Astrocyte (in vitro differentiated cells and primary cell): ENCODE data around the gene MARK2. TPM values are rescaled to one million over a fixed set of nuclear protein-coding genes. Genes with fewer than 3 reads are reported as not detected.

Experiments
- DNase-seq: peaks from one replicate; pipeline ENCODE4 v3.0.0-alpha.2; 2010; ENCODE audit warnings: low read depth
- FAIRE-seq: peaks from 2 replicates; lab custom pipeline; 2011; peaks lifted over from hg19 to GRCh38; lab: Jason Lieb, UNC
- H2AFZ ChIP-seq: 2 replicates; pipeline ENCODE4 v1.6.0; 2012; ENCODE audit warnings: low read depth, low read length, inconsistent platforms
- H3K27ac ChIP-seq: 2 replicates; pipeline ENCODE4 v1.5.1; 2011; ENCODE audit warnings: low read depth, low read length, inconsistent platforms
- H3K27me3 ChIP-seq: 2 replicates; pipeline ENCODE4 v1.6.0; 2011; ENCODE audit warnings: low read length, inconsistent platforms; ENCODE audit not compliant: insufficient read depth
- H3K36me3 ChIP-seq: 2 replicates; pipeline ENCODE4 v1.5.1; 2011; ENCODE audit warnings: low read length, inconsistent platforms; ENCODE audit not compliant: insufficient read depth
- H3K4me1 ChIP-seq: 2 replicates; pipeline ENCODE4 v1.5.1; 2011; ENCODE audit warnings: low read length, inconsistent platforms; ENCODE audit not compliant: insufficient read depth
- H3K4me2 ChIP-seq: 2 replicates; pipeline ENCODE4 v1.6.0; 2012; ENCODE audit warnings: low read length, inconsistent platforms
- H3K4me3 ChIP-seq: 2 replicates; pipeline ENCODE4 v1.5.1; 2011; ENCODE audit warnings: low read depth, mild to moderate bottlenecking, low read length, inconsistent platforms; ENCODE audit not compliant: insufficient read depth
- H3K79me2 ChIP-seq: 2 replicates; pipeline ENCODE4 v1.6.0; 2012; ENCODE audit warnings: mild to moderate bottlenecking, low read length, inconsistent platforms; ENCODE audit not compliant: insufficient read depth
- H3K9ac ChIP-seq: 2 replicates; pipeline ENCODE4 v1.6.0; 2012; ENCODE audit warnings: mild to moderate bottlenecking, low read length, inconsistent platforms
- H3K9me3 ChIP-seq: 2 replicates; pipeline ENCODE4 v1.5.1; 2012; ENCODE audit warnings: low read depth, mild to moderate bottlenecking, low read length, inconsistent platforms; ENCODE audit not compliant: insufficient read depth
- H4K20me1 ChIP-seq: 2 replicates; pipeline ENCODE4 v1.6.0; 2012; ENCODE audit warnings: low read length, inconsistent platforms; ENCODE audit not compliant: insufficient read depth
- H3K27ac Mint-ChIP-seq: one replicate; pipeline ENCODE4 v1.8.0; 2021; ENCODE audit warnings: mild to moderate bottlenecking, mixed read lengths; ENCODE audit not compliant: unreplicated experiment
- H3K27me3 Mint-ChIP-seq: one replicate; pipeline ENCODE4 v1.8.0; 2021; ENCODE audit warnings: low read depth, mixed read lengths; ENCODE audit not compliant: unreplicated experiment
- H3K36me3 Mint-ChIP-seq: one replicate; pipeline ENCODE4 v1.8.0; 2021; ENCODE audit warnings: low read depth, mixed read lengths; ENCODE audit not compliant: unreplicated experiment
- H3K4me1 Mint-ChIP-seq: one replicate; pipeline ENCODE4 v1.8.0; 2021; ENCODE audit warnings: low read depth, mixed read lengths; ENCODE audit not compliant: unreplicated experiment
- H3K4me3 Mint-ChIP-seq: one replicate; pipeline ENCODE4 v1.8.0; 2021; ENCODE audit warnings: mild to moderate bottlenecking, moderate library complexity, mixed read lengths; ENCODE audit not compliant: unreplicated experiment
- H3K9me3 Mint-ChIP-seq: one replicate; pipeline ENCODE4 v1.8.0; 2021; ENCODE audit warnings: mild to moderate bottlenecking, mixed read lengths; ENCODE audit not compliant: unreplicated experiment
- CTCF ChIP-seq: IDR thresholded peaks from 2 replicates; pipeline ENCODE4 v1.5.1; 2011; ENCODE audit warnings: low read depth, mild to moderate bottlenecking, inconsistent platforms, low read length, moderate library complexity; ENCODE audit not compliant: insufficient read depth
- EZH2 ChIP-seq: IDR thresholded peaks from 2 replicates; pipeline ENCODE4 v1.6.1; 2012; ENCODE audit warnings: mild to moderate bottlenecking, low read length, inconsistent platforms; ENCODE audit not compliant: insufficient read depth
- total RNA-seq: library from RNA; stranded (reverse); gene quantifications from 2 replicates; pipeline ENCODE4 v1.2.1, GENCODE V29; 2021

The MARK2 gene
- total RNA-seq, 1 donor from 2014 or later = 38.1 TPM

GRCh38 chr11:63813563-63814382 is 25.1 kb upstream of the MARK2 start:
- DNase-seq (peak; percentile 46), FAIRE-seq (no peak)
- H3K4me3 ChIP-seq = peak overlapping the region; percentile 82
- H3K4me3 Mint-ChIP-seq = peak overlapping the region; percentile 93
- H3K27me3 Mint-ChIP-seq = peaks cover 1% of the 10 kb centered on the region
- peaks cover 16% of the 10 kb centered on the region for H3K4me1 ChIP-seq
- peaks cover 49% of the 10 kb centered on the region for H4K20me1 ChIP-seq
- peak overlapping the region; percentile 97 for H3K9ac ChIP-seq
- H3K4me1 Mint-ChIP-seq = peaks cover 15% of the 10 kb centered on the region
- peak overlapping the region; percentile 65 for H3K27ac ChIP-seq
- peak overlapping the region; percentile 89 for H2AFZ ChIP-seq
- H3K4me2 ChIP-seq = peak overlapping the region; percentile 98
- peaks cover 49% of the 10 kb centered on the region for H3K79me2 ChIP-seq
- peaks cover 10% of the 10 kb centered on the region for H3K36me3 ChIP-seq
- no peaks in the 10 kb centered on the region for H3K9me3 Mint-ChIP-seq
- no peaks in the 10 kb centered on the region for H3K27me3 ChIP-seq
- no peaks in the 10 kb centered on the region for H3K9me3 ChIP-seq
- H3K27ac Mint-ChIP-seq = peak overlapping the region; percentile 34
- peaks cover 9% of the 10 kb centered on the region for H3K36me3 Mint-ChIP-seq
- TF ChIP-seq CTCF (no peak), EZH2 (no peak)

GRCh38 chr11:63814383-63814736 is 24.6 kb upstream of the MARK2 start:
- H3K27me3 Mint-ChIP-seq = peaks cover 1% of the 10 kb centered on the region
- Histone ChIP-seq H2AFZ (peak overlapping the region; percentile 89), H3K4me1 (peaks cover 16% of the 10 kb centered on the region), H4K20me1 (peaks cover 49% of the 10 kb centered on the region), H3K36me3 (peaks cover 10% of the 10 kb centered on the region), H3K79me2 (peaks cover 49% of the 10 kb centered on the region), H3K9me3 (no peaks in the 10 kb centered on the region), H3K27me3 (no peaks in the 10 kb centered on the region), H3K9ac (peak overlapping the region; percentile 97), H3K27ac (peak overlapping the region; percentile 65), H3K4me2 (peak overlapping the region; percentile 98), H3K4me3 (peak overlapping the region; percentile 82)
- peaks cover 15% of the 10 kb centered on the region for H3K4me1 Mint-ChIP-seq
- DNase-seq (peak; percentile 6), FAIRE-seq (no peak)
- H3K36me3 Mint-ChIP-seq = peaks cover 9% of the 10 kb centered on the region
- peak overlapping the region; percentile 34 for H3K27ac Mint-ChIP-seq
- TF ChIP-seq CTCF (no peak), EZH2 (no peak)
- peak overlapping the region; percentile 93 for H3K4me3 Mint-ChIP-seq
- H3K9me3 Mint-ChIP-seq = no peaks in the 10 kb centered on the region

- H3K27me3 ChIP-seq = no peaks in the 10 kb centered on the region
- H2AFZ ChIP-seq = no peak overlapping the region
- no peaks in the 10 kb centered on the region for H3K9me3 Mint-ChIP-seq
- peak overlapping the region; percentile 18 for H3K9ac ChIP-seq
- FAIRE-seq (no peak), DNase-seq (no peak)
- no peak overlapping the region for H3K27ac Mint-ChIP-seq
- H3K4me1 ChIP-seq = peaks cover 16% of the 10 kb centered on the region
- no peak overlapping the region for H3K4me3 ChIP-seq
- H3K4me3 Mint-ChIP-seq = peak overlapping the region; percentile 51
- H3K9me3 ChIP-seq = no peaks in the 10 kb centered on the region
- TF ChIP-seq EZH2 (no peak), CTCF (no peak)
- peaks cover 13% of the 10 kb centered on the region for H3K36me3 ChIP-seq
- H3K27me3 Mint-ChIP-seq = peaks cover 1% of the 10 kb centered on the region
- peaks cover 53% of the 10 kb centered on the region for H4K20me1 ChIP-seq
- peaks cover 15% of the 10 kb centered on the region for H3K4me1 Mint-ChIP-seq
- peaks cover 49% of the 10 kb centered on the region for H3K79me2 ChIP-seq
- no peak overlapping the region for H3K27ac ChIP-seq
- H3K36me3 Mint-ChIP-seq = peaks cover 16% of the 10 kb centered on the region
- no peak overlapping the region for H3K4me2 ChIP-seq
Measured at GRCh38 chr11:63816166-63816565, 22.7 kb upstream of the MARK2 start.
